Measurements from ENCODE around the gene GPR26. TPM values are rescaled to one million over a fixed set of nuclear protein-coding genes. Genes with fewer than 3 reads are reported as not detected.

Gene GPR26
- total and polyA plus RNA-seq, 2 of the 4 experiments (the other 2 are of a cell fraction) = not detected

DNA sequence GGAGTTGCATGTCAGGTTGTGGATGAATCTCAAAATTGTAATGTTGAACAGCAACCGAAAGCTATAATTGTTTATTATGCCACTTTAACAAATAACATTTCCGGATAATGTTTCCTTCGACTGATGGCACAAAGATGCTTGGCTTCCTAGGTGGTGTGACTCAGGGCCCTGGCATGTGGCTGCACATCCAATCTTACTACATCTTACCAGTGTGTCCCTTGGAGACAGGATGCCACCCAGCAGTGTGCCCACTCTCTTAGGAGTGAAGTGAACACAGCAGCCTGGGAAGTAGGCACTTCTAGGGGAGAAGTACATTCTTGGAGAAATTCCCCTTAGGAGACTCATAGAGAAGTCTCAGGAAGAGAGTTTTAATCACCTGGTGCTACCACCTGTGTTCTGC, 33.0 kb upstream of the GPR26 start:
- H2BK15ac ChIP-seq (ENCODE audit: low read depth, low read length) = no peak overlapping the region
- H2AK9ac ChIP-seq (replicated peaks; ENCODE audit: low read depth, low read length, poor library complexity) = no peak overlapping the region
- H3K14ac ChIP-seq (replicated peaks; ENCODE audit: low read depth, low read length) = no peak overlapping the region
- H3K4me2 ChIP-seq (ENCODE audit: low read depth, low read length) = no peak overlapping the region
- in situ Hi-C loops (cut with MboI; ENCODE audit: low sequenced_read_pairs) (no loop called here), dilution Hi-C loops (cut with HindIII; ENCODE audit: low sequenced_read_pairs, unreplicated experiment) (no loop called here), intact Hi-C loops (cut with micrococcal nuclease) (no loop called here)
- H3K4ac ChIP-seq (ENCODE audit: low read depth, low read length) = no peak overlapping the region
- no peaks in the 10 kb centered on the region for H3K4me1 ChIP-seq (ENCODE audit: control insufficient read depth, insufficient read depth, low read length)
- no peaks in the 10 kb centered on the region for H3K9me1 ChIP-seq (ENCODE audit: insufficient read depth, low read length)
- DNase-seq = no peak
- peaks cover 31% of the 10 kb centered on the region for H3K9me3 ChIP-seq (ENCODE audit: control insufficient read depth, insufficient read depth, low read length)
- H3K36me3 ChIP-seq (ENCODE audit: control insufficient read depth, insufficient read depth, low read length) = no peaks in the 10 kb centered on the region
- no TSS peak for BruUV-seq (replicated peaks)
- no peak for ATAC-seq (ENCODE audit: low read depth)
- H2BK120ac ChIP-seq (ENCODE audit: low read depth, low read length) = no peak overlapping the region
- H3K56ac ChIP-seq (ENCODE audit: extremely low read depth, insufficient read depth, low read length) = no peak overlapping the region
- no peaks in the 10 kb centered on the region for H3K79me1 ChIP-seq (ENCODE audit: low read depth in 1 of 2, low read length in 2 of 2)
- no peak overlapping the region for H4K5ac ChIP-seq (ENCODE audit: low read depth, low read length)
- no peak overlapping the region for H3K9ac ChIP-seq (ENCODE audit: low read depth, low read length)
- H4K8ac ChIP-seq (ENCODE audit: low read depth in 2 of 2, low read length in 2 of 2) = no peak overlapping the region
- H2AK5ac ChIP-seq (ENCODE audit: low read depth, low read length) = no peak overlapping the region
- TF ChIP-seq USF2 (IDR thresholded peaks at IDR 0.05; ENCODE audit: low read depth, low read length) = no peak
- no peak for TF ChIP-seq MXI1 (IDR thresholded peaks at IDR 0.05; ENCODE audit: borderline replicate concordance, low read depth, low read length)
- TF ChIP-seq RAD21 (IDR thresholded peaks at IDR 0.05; ENCODE audit: low read length) = no peak
- TF ChIP-seq FOS (IDR thresholded peaks at IDR 0.05; ENCODE audit: low read depth, low read length) = no peak
- TF ChIP-seq CHD1 (IDR thresholded peaks at IDR 0.05; ENCODE audit: low read depth, low read length) = no peak
- no peak for TF ChIP-seq MAFK (IDR thresholded peaks at IDR 0.05; ENCODE audit: low read depth, low read length)
- TF ChIP-seq BHLHE40 (IDR thresholded peaks at IDR 0.05; ENCODE audit: low read depth, low read length) = no peak
- TF ChIP-seq CEBPB (IDR thresholded peaks at IDR 0.05; ENCODE audit: low read depth, low read length) = no peak
- no peak for TF ChIP-seq POLR2A (IDR thresholded peaks at IDR 0.05; ENCODE audit: low read depth, low read length)
- TF ChIP-seq CTCF (conservative IDR thresholded peaks at IDR 0.05; ENCODE audit: low read depth, low read length) = no peak
- TF ChIP-seq RFX5 (IDR thresholded peaks at IDR 0.05; ENCODE audit: low read depth, low read length) = no peak
- TF ChIP-seq SMC3 (IDR thresholded peaks at IDR 0.05; ENCODE audit: low read depth, low read length) = no peak
- H4K91ac ChIP-seq (ENCODE audit: insufficient read depth, low read depth, low read length) = no peak overlapping the region
- H2AFZ ChIP-seq (replicated peaks; ENCODE audit: low read length, poor library complexity) = no peak overlapping the region
- no peak overlapping the region for H2BK20ac ChIP-seq (ENCODE audit: low read depth, low read length)
- ChIA-PET POLR2A (ENCODE audit: unreplicated experiment) (no interaction called here), CTCF (no interaction called here)
- H3K27me3 ChIP-seq (ENCODE audit: control insufficient read depth, insufficient read depth, low read length) = no peaks in the 10 kb centered on the region
- H3K27ac ChIP-seq (ENCODE audit: insufficient read depth, low read length) = no peak overlapping the region
- no peak overlapping the region for H3K23ac ChIP-seq (ENCODE audit: low read depth, low read length)
- no peak overlapping the region for H3K4me3 ChIP-seq (ENCODE audit: insufficient read depth, low read depth, low read length)
- no peak overlapping the region for H2BK5ac ChIP-seq (ENCODE audit: low read depth, low read length, poor library complexity, severe bottlenecking)
- H4K20me1 ChIP-seq (ENCODE audit: insufficient read depth, low read length) = no peaks in the 10 kb centered on the region
- no peak overlapping the region for H3K18ac ChIP-seq (ENCODE audit: low read depth, low read length)
- WGBS, 2 experiments (ENCODE audit: extremely low coverage in 2 of 2, insufficient read length in 1 of 2) = no CpG with 5 or more reads among the region's 3 CpGs

Data from IMR-90 (cell line).